Head of caudate nucleus (tissue), 42 donors: Measurements from ENCODE around the gene S100A9.
"Not testable (repeated sequence)": the region's sequence is repeated elsewhere in the genome, so short reads cannot be mapped to it uniquely, and the experiment has no call there.

Experiments used
- DNase-seq, 42 donors: peaks; one replicate each; pipeline versions ENCODE4 v3.0.0 to v3.0.0-alpha.2; 2020 to 2021; ENCODE audit warnings: mixed read lengths in 7 of 42
- intact Hi-C: fragments of 100-400 bp; cut with DNase I; formaldehyde crosslinking; loops from one replicate; pipeline ENCODE4 v1.15.0; 2022

Gene S100A9

GRCh38 chr1:153357853-153358690, at the start of gene S100A9:
Gene S100A9, plus strand, starts transcription at chr1:153357854. Its CDS starts 430 bp downstream, at chr1:153358284.
- intact Hi-C loops: no loop called here
- DNase-seq: peak in 3 of 42 donors; percentile 4 to 10 (median 7)

GRCh38 chr1:153308540-153308939, 49.1 kb upstream of the S100A9 start:
- intact Hi-C loops: no loop called here
- no peak for DNase-seq

- intact Hi-C loops: no loop called here
Measured at GRCh38 chr1:153309441-153309840, 48.2 kb upstream of the S100A9 start.

GRCh38 chr1:153310526-153310925, 47.1 kb upstream of the S100A9 start:
- intact Hi-C loops: no loop called here
- no peak for DNase-seq

More at GRCh38 chr1:153309441-153309840, 48.2 kb upstream of the S100A9 start:
- no peak for DNase-seq

- DNase-seq: no peak
- intact Hi-C loops: no loop called here
Measured at GRCh38 chr1:153312570-153313186, 45.0 kb upstream of the S100A9 start, which contains the start of gene PGLYRP3. Gene PGLYRP3, minus strand, starts transcription at chr1:153312952. Its CDS starts 2,287 bp downstream, at chr1:153310665.

- no peak for DNase-seq
- intact Hi-C loops: no loop called here
Measured at GRCh38 chr1:153313288-153313687, 44.4 kb upstream of the S100A9 start.

- intact Hi-C loops, DNase-seq: not testable (repeated sequence)
Measured at GRCh38 chr1:153314388-153314787, 43.3 kb upstream of the S100A9 start.

GRCh38 chr1:153316013-153316412, 41.6 kb upstream of the S100A9 start:
- DNase-seq, intact Hi-C loops: not testable (repeated sequence)

- DNase-seq, intact Hi-C loops: not testable (repeated sequence)
Measured at GRCh38 chr1:153318145-153318544, 39.5 kb upstream of the S100A9 start.

- intact Hi-C loops: no loop called here
Measured at GRCh38 chr1:153322568-153322967, 35.1 kb upstream of the S100A9 start.

GRCh38 chr1:153324912-153325311, 32.7 kb upstream of the S100A9 start:
- intact Hi-C loops: no loop called here
- DNase-seq: peak in 3 of 42 donors; percentile 19 to 31 (median 20)

More at GRCh38 chr1:153322568-153322967, 35.1 kb upstream of the S100A9 start:
- no peak for DNase-seq

- intact Hi-C loops: no loop called here
- DNase-seq: no peak
Measured at GRCh38 chr1:153333902-153334301, 23.8 kb upstream of the S100A9 start.

GRCh38 chr1:153336650-153337049, 21.0 kb upstream of the S100A9 start:
- peak in 2 of 42 donors; percentile 13 to 36 for DNase-seq
- intact Hi-C loops: no loop called here

GRCh38 chr1:153337980-153338853, 19.4 kb upstream of the S100A9 start:
- intact Hi-C loops: no loop called here
- DNase-seq: peak in 1 of 42 donors; percentile 25

GRCh38 chr1:153339802-153340201, 17.9 kb upstream of the S100A9 start:
- no peak for DNase-seq
- intact Hi-C loops: no loop called here

GRCh38 chr1:153340356-153340755, 17.3 kb upstream of the S100A9 start:
- no peak for DNase-seq
- intact Hi-C loops: no loop called here

GRCh38 chr1:153341431-153341934, 16.2 kb upstream of the S100A9 start:
- intact Hi-C loops: no loop called here
- DNase-seq: peak in 1 of 42 donors; percentile 21

- intact Hi-C loops: no loop called here
- no peak for DNase-seq
Measured at GRCh38 chr1:153342178-153342577, 15.5 kb upstream of the S100A9 start.

GRCh38 chr1:153343040-153343681, 14.5 kb upstream of the S100A9 start:
- DNase-seq: no peak
- intact Hi-C loops: no loop called here
